ENCODE results near the gene FEM1A. TPM values are rescaled to one million over a fixed set of nuclear protein-coding genes. Genes with fewer than 3 reads are reported as not detected.

Gene FEM1A
- total RNA-seq, 1 experiment from 2014 or later = 13.4 TPM

GRCh38 chr19:4764393-4764660 lies 27.2 kb upstream of the FEM1A start:
- POLR2A ChIA-PET = no interaction called here
- DNase-seq (ENCODE audit: low read depth, low spot score) (no peak), ATAC-seq (no peak)
- no peaks in the 10 kb centered on the region for H3K27me3 ChIP-seq (ENCODE audit: control insufficient read depth, insufficient read depth, low read length)
- H3K9me3 ChIP-seq (ENCODE audit: control insufficient read depth, insufficient read depth, low read depth, low read length) = no peaks in the 10 kb centered on the region
- in situ Hi-C loops (cut with HindIII; ENCODE audit: low pct_unique_long_range_greater_than_20kb, low sequenced_read_pairs) = no loop called here
- no peak overlapping the region for H3K4me3 ChIP-seq (ENCODE audit: low read depth in 2 of 2, low read length in 2 of 2)
- H3K36me3 ChIP-seq (ENCODE audit: control insufficient read depth, insufficient read depth, low read length) = no peaks in the 10 kb centered on the region
- H3K27ac ChIP-seq (ENCODE audit: low read length) = no peak overlapping the region
- intact Hi-C loops (cut with micrococcal nuclease; ENCODE audit: unreplicated experiment) = no loop called here
- CTCF ChIA-PET = no interaction called here
- H3K4me1 ChIP-seq (ENCODE audit: control insufficient read depth, insufficient read depth, low read length) = no peaks in the 10 kb centered on the region
- TF ChIP-seq, protein P1, sequence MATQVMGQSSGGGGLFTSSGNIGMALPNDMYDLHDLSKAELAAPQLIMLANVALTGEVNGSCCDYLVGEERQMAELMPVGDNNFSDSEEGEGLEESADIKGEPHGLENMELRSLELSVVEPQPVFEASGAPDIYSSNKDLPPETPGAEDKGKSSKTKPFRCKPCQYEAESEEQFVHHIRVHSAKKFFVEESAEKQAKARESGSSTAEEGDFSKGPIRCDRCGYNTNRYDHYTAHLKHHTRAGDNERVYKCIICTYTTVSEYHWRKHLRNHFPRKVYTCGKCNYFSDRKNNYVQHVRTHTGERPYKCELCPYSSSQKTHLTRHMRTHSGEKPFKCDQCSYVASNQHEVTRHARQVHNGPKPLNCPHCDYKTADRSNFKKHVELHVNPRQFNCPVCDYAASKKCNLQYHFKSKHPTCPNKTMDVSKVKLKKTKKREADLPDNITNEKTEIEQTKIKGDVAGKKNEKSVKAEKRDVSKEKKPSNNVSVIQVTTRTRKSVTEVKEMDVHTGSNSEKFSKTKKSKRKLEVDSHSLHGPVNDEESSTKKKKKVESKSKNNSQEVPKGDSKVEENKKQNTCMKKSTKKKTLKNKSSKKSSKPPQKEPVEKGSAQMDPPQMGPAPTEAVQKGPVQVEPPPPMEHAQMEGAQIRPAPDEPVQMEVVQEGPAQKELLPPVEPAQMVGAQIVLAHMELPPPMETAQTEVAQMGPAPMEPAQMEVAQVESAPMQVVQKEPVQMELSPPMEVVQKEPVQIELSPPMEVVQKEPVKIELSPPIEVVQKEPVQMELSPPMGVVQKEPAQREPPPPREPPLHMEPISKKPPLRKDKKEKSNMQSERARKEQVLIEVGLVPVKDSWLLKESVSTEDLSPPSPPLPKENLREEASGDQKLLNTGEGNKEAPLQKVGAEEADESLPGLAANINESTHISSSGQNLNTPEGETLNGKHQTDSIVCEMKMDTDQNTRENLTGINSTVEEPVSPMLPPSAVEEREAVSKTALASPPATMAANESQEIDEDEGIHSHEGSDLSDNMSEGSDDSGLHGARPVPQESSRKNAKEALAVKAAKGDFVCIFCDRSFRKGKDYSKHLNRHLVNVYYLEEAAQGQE (IDR thresholded peaks at IDR 0.05; ENCODE audit: insufficient read depth in 1 of 2, low read depth in 2 of 2, low read length in 1 of 2) = no peak
- TF ChIP-seq POLR2AphosphoS5 (IDR thresholded peaks at IDR 0.05; ENCODE audit: low read depth, low read length) = no peak
- TF ChIP-seq SIN3A (IDR thresholded peaks at IDR 0.05; ENCODE audit: borderline replicate concordance, insufficient read depth, low read depth, low read length) = no peak
- TF ChIP-seq, protein P2, sequence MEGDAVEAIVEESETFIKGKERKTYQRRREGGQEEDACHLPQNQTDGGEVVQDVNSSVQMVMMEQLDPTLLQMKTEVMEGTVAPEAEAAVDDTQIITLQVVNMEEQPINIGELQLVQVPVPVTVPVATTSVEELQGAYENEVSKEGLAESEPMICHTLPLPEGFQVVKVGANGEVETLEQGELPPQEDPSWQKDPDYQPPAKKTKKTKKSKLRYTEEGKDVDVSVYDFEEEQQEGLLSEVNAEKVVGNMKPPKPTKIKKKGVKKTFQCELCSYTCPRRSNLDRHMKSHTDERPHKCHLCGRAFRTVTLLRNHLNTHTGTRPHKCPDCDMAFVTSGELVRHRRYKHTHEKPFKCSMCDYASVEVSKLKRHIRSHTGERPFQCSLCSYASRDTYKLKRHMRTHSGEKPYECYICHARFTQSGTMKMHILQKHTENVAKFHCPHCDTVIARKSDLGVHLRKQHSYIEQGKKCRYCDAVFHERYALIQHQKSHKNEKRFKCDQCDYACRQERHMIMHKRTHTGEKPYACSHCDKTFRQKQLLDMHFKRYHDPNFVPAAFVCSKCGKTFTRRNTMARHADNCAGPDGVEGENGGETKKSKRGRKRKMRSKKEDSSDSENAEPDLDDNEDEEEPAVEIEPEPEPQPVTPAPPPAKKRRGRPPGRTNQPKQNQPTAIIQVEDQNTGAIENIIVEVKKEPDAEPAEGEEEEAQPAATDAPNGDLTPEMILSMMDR (IDR thresholded peaks at IDR 0.05) = no peak
- no peak for TF ChIP-seq TCF7L2 (IDR thresholded peaks at IDR 0.05; ENCODE audit: low read depth, low read length)
- no TSS peak for BruUV-seq (replicated peaks)

GRCh38 chr19:4768934-4769777 lies 22.4 kb upstream of the FEM1A start:
- Histone ChIP-seq H3K36me3 (ENCODE audit: control insufficient read depth, insufficient read depth, low read length) (no peaks in the 10 kb centered on the region), H3K27ac (ENCODE audit: low read length) (no peak overlapping the region), H3K4me1 (ENCODE audit: control insufficient read depth, insufficient read depth, low read length) (no peaks in the 10 kb centered on the region), H3K4me3 (ENCODE audit: low read depth in 2 of 2, low read length in 2 of 2) (no peak overlapping the region), H3K27me3 (ENCODE audit: control insufficient read depth, insufficient read depth, low read length) (no peaks in the 10 kb centered on the region; the same call in 1 of the 2 replicates), H3K9me3 (ENCODE audit: control insufficient read depth, insufficient read depth, low read depth, low read length) (no peaks in the 10 kb centered on the region)
- DNase-seq (ENCODE audit: low read depth, low spot score) = no peak
- ChIA-PET POLR2A (interaction anchor here (0.6 kb wide), 1 partner anchor 1306 kb away, joined by 6 read pairs; no protein-coding TSS in a partner anchor), CTCF (no interaction called here)
- in situ Hi-C loops (cut with HindIII; ENCODE audit: low pct_unique_long_range_greater_than_20kb, low sequenced_read_pairs) = no loop called here
- intact Hi-C loops (cut with micrococcal nuclease; ENCODE audit: unreplicated experiment) = no loop called here
- no TSS peak for BruUV-seq (replicated peaks)
- no peak; the same call in 1 of the 2 replicates for ATAC-seq
- TF ChIP-seq SIN3A (IDR thresholded peaks at IDR 0.05; ENCODE audit: borderline replicate concordance, insufficient read depth, low read depth, low read length) (peak; percentile 92; the same call in 1 of the 2 replicates), POLR2AphosphoS5 (IDR thresholded peaks at IDR 0.05; ENCODE audit: low read depth, low read length) (no peak; the same call in 1 of the 2 replicates)
- TF ChIP-seq, protein P1 (IDR thresholded peaks at IDR 0.05; ENCODE audit: insufficient read depth in 1 of 2, low read depth in 2 of 2, low read length in 1 of 2) = peak; percentile 99
